HCT116 (cell line): Measurements from ENCODE around the gene CDKL5. TPM values are rescaled to one million over a fixed set of nuclear protein-coding genes. Genes with fewer than 3 reads are reported as not detected.

Source experiments
- ATAC-seq: fragments of 200-7000 bp; cut with Tn5 transposase; 2 replicates; pipeline ENCODE4 v1.9.1; 2020; ENCODE audit warnings: mild to moderate bottlenecking, moderate library complexity
- BruUV-seq: library from RNA; stranded (reverse); fragments of 400-500 nt; replicated peaks from 2 replicates; lab custom pipeline; 2021; lab: Mats Ljungman, UMichigan
- CTCF ChIA-PET: fragments of 300-600 bp; sonication (Branson Sonifier 250); formaldehyde crosslinking; loops from one replicate; lab custom pipeline; 2021; ENCODE audit warnings: antibody characterized with exemption; lab: Charles Lee
- POLR2A ChIA-PET: fragments of 300-600, 350-600 bp; sonication (Branson Sonifier 250); formaldehyde crosslinking; loops from one replicate; lab custom pipeline; 2021; ENCODE audit warnings: antibody characterized with exemption; lab: Charles Lee
- RAD21 ChIA-PET, 2 experiments: fragments of 300-600 bp; sonication (Branson Sonifier 250); formaldehyde crosslinking; loops; one replicate each; lab custom pipeline; 2023; ENCODE audit warnings: low total read pairs in 2 of 2; ENCODE audit not compliant: uncharacterized antibody in 2 of 2, unreplicated experiment in 2 of 2, low non-redundant PET in 1 of 2; lab: Charles Lee
- DNase-seq: peaks from one replicate; pipeline ENCODE4 v3.0.0-alpha.2; 2010; ENCODE audit warnings: low read depth, low spot score
- H2AFZ ChIP-seq: fragments of 200-600 bp; shearing (Covaris generic), sonication (generic); 2 replicates; pipeline ENCODE4 v1.6.1; 2017; ENCODE audit warnings: low read depth, mixed run types, mixed read lengths, antibody characterized with exemption, low read length; ENCODE audit not compliant: poor library complexity, severe bottlenecking
- H3K27ac ChIP-seq: 2 replicates; pipeline ENCODE4 v1.5.1; 2012; ENCODE audit warnings: low read depth, low read length
- H3K27me3 ChIP-seq: fragments of 200-600 bp; sonication (generic); 2 replicates; pipeline ENCODE4 v1.6.1; 2016; ENCODE audit warnings: mixed run types, low read length, mixed read lengths; ENCODE audit not compliant: insufficient read depth
- H3K36me3 ChIP-seq, 2 experiments: fragments of 200-500 bp in 1 of 2; fragments of 200-600 bp in 1 of 2; sonication (Bioruptor generic) in 1 of 2; sonication (generic) in 1 of 2; 2 replicates each; pipeline versions ENCODE4 v1.5.1 to v1.6.1; 2014 to 2016; ENCODE audit warnings: low read length in 2 of 2, inconsistent platforms in 1 of 2, mixed read lengths in 1 of 2, mixed run types in 1 of 2; ENCODE audit not compliant: insufficient read depth in 2 of 2, control insufficient read depth in 1 of 2
- H3K4me1 ChIP-seq, 2 experiments: fragments of 200-600 bp in 1 of 2; sonication (generic) in 1 of 2; 2 replicates each; pipeline versions ENCODE4 v1.5.1 to v1.6.1; 2012 to 2017; ENCODE audit warnings: low read length in 2 of 2, inconsistent platforms in 1 of 2, mild to moderate bottlenecking in 1 of 2, mixed read lengths in 1 of 2, mixed run types in 1 of 2, moderate library complexity in 1 of 2; ENCODE audit not compliant: insufficient read depth in 2 of 2, control insufficient read depth in 1 of 2
- H3K4me2 ChIP-seq: fragments of 200-600 bp; sonication (generic); 2 replicates; pipeline ENCODE4 v1.6.1; 2017; ENCODE audit warnings: mixed run types, low read length, mixed read lengths
- H3K4me3 ChIP-seq, 2 experiments: fragments of 200-600 bp in 1 of 2; sonication (generic) in 1 of 2; replicated peaks in 1 of 2; 2 replicates each; pipeline ENCODE4 v1.5.1; 2011 to 2016; ENCODE audit warnings: low read length in 2 of 2, control low read depth in 1 of 2, low read depth in 1 of 2, mild to moderate bottlenecking in 1 of 2, mixed read lengths in 1 of 2, mixed run types in 1 of 2
- H3K79me2 ChIP-seq: fragments of 200-600 bp; sonication (generic); 2 replicates; pipeline ENCODE4 v1.6.1; 2017; ENCODE audit warnings: mild to moderate bottlenecking, mixed run types, low read length, moderate library complexity, mixed read lengths; ENCODE audit not compliant: insufficient read depth
- H3K9ac ChIP-seq: fragments of 200-600 bp; sonication (generic); 2 replicates; pipeline ENCODE4 v1.6.1; 2016; ENCODE audit warnings: low read length, mixed read lengths
- H3K9me2 ChIP-seq: fragments of 200-600 bp; sonication (generic), shearing (Covaris generic); 2 replicates; pipeline ENCODE4 v1.6.1; 2017; ENCODE audit warnings: mixed run types, mild to moderate bottlenecking, moderate library complexity; ENCODE audit not compliant: insufficient read depth
- H3K9me3 ChIP-seq, 2 experiments: fragments of 200-500 bp in 1 of 2; fragments of 200-600 bp in 1 of 2; sonication (Bioruptor generic) in 1 of 2; sonication (generic) in 1 of 2; 2 replicates each; pipeline ENCODE4 v1.6.1; 2014 to 2017; ENCODE audit warnings: low read length in 2 of 2, mixed read lengths in 2 of 2, inconsistent platforms in 1 of 2, low read depth in 1 of 2, mild to moderate bottlenecking in 1 of 2, mixed run types in 1 of 2, moderate library complexity in 1 of 2; ENCODE audit not compliant: control insufficient read depth in 1 of 2, insufficient read depth in 1 of 2
- H4K20me1 ChIP-seq: fragments of 200-600 bp; sonication (generic), shearing (Covaris generic); 2 replicates; pipeline ENCODE4 v1.6.1; 2017; ENCODE audit warnings: mixed run types, mild to moderate bottlenecking, moderate library complexity; ENCODE audit not compliant: insufficient read depth
- ATF3 ChIP-seq: IDR thresholded peaks from 2 replicates; pipeline ENCODE4 v1.6.1; 2012
- EGR1 ChIP-seq: IDR thresholded peaks from 2 replicates; pipeline ENCODE4 v1.6.1; 2012; ENCODE audit warnings: low read depth
- ELF1 ChIP-seq: IDR thresholded peaks from 2 replicates; pipeline ENCODE4 v1.6.1; 2012; ENCODE audit warnings: low read depth, borderline replicate concordance
- EZH2phosphoT487 ChIP-seq: fragments of 200-600 bp; IDR thresholded peaks from 2 replicates; pipeline ENCODE4 v1.6.1; 2018; ENCODE audit warnings: antibody characterized with exemption, borderline replicate concordance
- FOSL1 ChIP-seq: IDR thresholded peaks from 2 replicates; pipeline ENCODE4 v1.6.1; 2012; ENCODE audit warnings: low read depth
- JUND ChIP-seq: IDR thresholded peaks from 2 replicates; pipeline ENCODE4 v1.6.1; 2012
- POLR2AphosphoS5 ChIP-seq: IDR thresholded peaks from 2 replicates; pipeline ENCODE4 v1.6.1; 2011; ENCODE audit warnings: mild to moderate bottlenecking, low read depth, low read length, moderate library complexity
- RAD21 ChIP-seq: IDR thresholded peaks from 2 replicates; pipeline ENCODE4 v1.6.1; 2012; ENCODE audit warnings: low read depth, mild to moderate bottlenecking
- SP1 ChIP-seq: IDR thresholded peaks from 2 replicates; pipeline ENCODE4 v1.6.1; 2012; ENCODE audit warnings: low read depth
- SRF ChIP-seq: IDR thresholded peaks from 2 replicates; pipeline ENCODE4 v1.6.1; 2012; ENCODE audit warnings: low read depth
- YY1 ChIP-seq: IDR thresholded peaks from 2 replicates; pipeline ENCODE4 v1.6.1; 2011; ENCODE audit warnings: low read length, low read depth, moderate library complexity, mild to moderate bottlenecking; ENCODE audit not compliant: insufficient replicate concordance; ENCODE audit errors: extremely low read depth
- ZFX ChIP-seq: fragments of 450-650 bp; IDR thresholded peaks from 2 replicates; pipeline ENCODE4 v1.6.1; 2017
- ZNF274 ChIP-seq: fragments of 200-500 bp; sonication (Bioruptor generic); IDR thresholded peaks from 2 replicates; pipeline ENCODE4 v1.6.1; 2014; ENCODE audit warnings: mild to moderate bottlenecking, low read depth, low read length, inconsistent platforms
- intact Hi-C: fragments of 100-400 bp; cut with micrococcal nuclease; formaldehyde crosslinking; loops from 2 replicates; pipeline ENCODE4 v1.10.0; 2022
- total RNA-seq: library from RNA; stranded (reverse); gene quantifications from one replicate; pipeline ENCODE4 v1.2.1, GENCODE V29; 2021; ENCODE audit not compliant: unreplicated experiment
- TF ChIP-seq, protein P1 (sequence below), 3 experiments: fragments of 200-600 bp in 1 of 3; sonication (generic) in 1 of 3; IDR thresholded peaks in 2 of 3; conservative IDR thresholded peaks in 1 of 3; 2 replicates each; pipeline ENCODE4 v1.5.1; 2012 to 2017; ENCODE audit warnings: low read depth in 2 of 3, low read length in 2 of 3, antibody characterized with exemption in 1 of 3, borderline replicate concordance in 1 of 3, control low read depth in 1 of 3, mild to moderate bottlenecking in 1 of 3, mixed read lengths in 1 of 3, mixed run types in 1 of 3, moderate library complexity in 1 of 3; ENCODE audit not compliant: insufficient read depth in 1 of 3

The CDKL5 gene
- total RNA-seq, 1 experiment from 2014 or later, result 2.5 TPM

GRCh38 chrX:18461431-18461830 lies 36.0 kb downstream of the CDKL5 start:
- Histone ChIP-seq H3K4me3 (no peak overlapping the region), H3K27ac (no peak overlapping the region), H3K79me2 (no peaks in the 10 kb centered on the region), H3K4me1 (no peaks in the 10 kb centered on the region), H3K4me2 (no peak overlapping the region), H3K9ac (no peak overlapping the region), H3K27me3 (no peaks in the 10 kb centered on the region), H3K9me2 (no peaks in the 10 kb centered on the region), H3K36me3 (no peaks in the 10 kb centered on the region), H4K20me1 (no peaks in the 10 kb centered on the region), H3K9me3 (no peaks in the 10 kb centered on the region), H2AFZ (no peak overlapping the region)
- ChIA-PET CTCF (no interaction called here), POLR2A (no interaction called here), RAD21 (no interaction called here)
- ATAC-seq (no peak), DNase-seq (no peak)
- TF ChIP-seq POLR2AphosphoS5 (no peak), YY1 (no peak), SRF (no peak), JUND (no peak), ZFX (no peak), ZNF274 (no peak), EZH2phosphoT487 (no peak), FOSL1 (no peak), SP1 (no peak), ELF1 (no peak), RAD21 (no peak), ATF3 (no peak), EGR1 (no peak)
- TF ChIP-seq, protein P1, sequence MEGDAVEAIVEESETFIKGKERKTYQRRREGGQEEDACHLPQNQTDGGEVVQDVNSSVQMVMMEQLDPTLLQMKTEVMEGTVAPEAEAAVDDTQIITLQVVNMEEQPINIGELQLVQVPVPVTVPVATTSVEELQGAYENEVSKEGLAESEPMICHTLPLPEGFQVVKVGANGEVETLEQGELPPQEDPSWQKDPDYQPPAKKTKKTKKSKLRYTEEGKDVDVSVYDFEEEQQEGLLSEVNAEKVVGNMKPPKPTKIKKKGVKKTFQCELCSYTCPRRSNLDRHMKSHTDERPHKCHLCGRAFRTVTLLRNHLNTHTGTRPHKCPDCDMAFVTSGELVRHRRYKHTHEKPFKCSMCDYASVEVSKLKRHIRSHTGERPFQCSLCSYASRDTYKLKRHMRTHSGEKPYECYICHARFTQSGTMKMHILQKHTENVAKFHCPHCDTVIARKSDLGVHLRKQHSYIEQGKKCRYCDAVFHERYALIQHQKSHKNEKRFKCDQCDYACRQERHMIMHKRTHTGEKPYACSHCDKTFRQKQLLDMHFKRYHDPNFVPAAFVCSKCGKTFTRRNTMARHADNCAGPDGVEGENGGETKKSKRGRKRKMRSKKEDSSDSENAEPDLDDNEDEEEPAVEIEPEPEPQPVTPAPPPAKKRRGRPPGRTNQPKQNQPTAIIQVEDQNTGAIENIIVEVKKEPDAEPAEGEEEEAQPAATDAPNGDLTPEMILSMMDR (IDR thresholded peaks at IDR 0.05 in 2 of 3, conservative IDR thresholded peaks at IDR 0.05 in 1 of 3; ENCODE audit: borderline replicate concordance in 1 of 3, insufficient read depth in 1 of 3, low read depth in 2 of 3, low read length in 2 of 3), result no peak
- BruUV-seq, result no TSS peak
- intact Hi-C loops, result no loop called here
